ENCODE results near the gene EVI2B.

DNA sequence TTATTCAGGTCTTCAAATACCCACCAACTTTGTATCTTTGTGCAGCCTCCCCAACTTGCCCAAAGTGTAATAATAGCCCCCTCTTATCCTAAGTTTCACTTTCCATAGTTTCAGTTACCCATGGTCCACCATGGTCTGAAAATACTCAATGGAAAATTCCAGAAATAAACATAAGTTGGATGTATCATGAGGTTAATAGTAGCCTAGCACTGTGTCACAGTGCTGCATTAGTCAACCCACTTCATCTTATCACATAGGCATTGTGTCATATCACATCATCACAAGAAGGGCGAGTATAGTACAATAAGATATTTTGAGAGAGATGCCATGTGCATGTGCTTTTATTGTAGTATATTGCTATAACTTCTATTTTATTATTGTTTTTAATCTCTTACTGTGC lies 38.7 kb downstream of the EVI2B start:
- no peak for TF ChIP-seq CTCF (IDR thresholded peaks at IDR 0.05)
- TF ChIP-seq EP300 (IDR thresholded peaks at IDR 0.05; ENCODE audit: low read depth) = no peak
- no peak for TF ChIP-seq POLR2A (IDR thresholded peaks at IDR 0.05)
- no peak for TF ChIP-seq POLR2AphosphoS5 (IDR thresholded peaks at IDR 0.05)

Data from transverse colon (tissue), 4 donors.